Transverse colon (tissue), 4 donors: ENCODE data around the gene SYCN. TPM values are rescaled to one million over a fixed set of nuclear protein-coding genes. Genes with fewer than 3 reads are reported as not detected.

ENCODE experiments used
- DNase-seq: peaks from one replicate; pipeline ENCODE4 v3.0.0-alpha.2; 2019
- H3K27ac ChIP-seq, 4 donors: fragments of 200-600 bp; sonication (generic); 2 replicates each; pipeline ENCODE4 v1.5.1; 2016 to 2018; ENCODE audit warnings: inconsistent platforms in 4 of 4
- H3K27me3 ChIP-seq: fragments of 200-600 bp; sonication (generic); 2 replicates; pipeline ENCODE4 v1.5.1; 2017; ENCODE audit warnings: inconsistent platforms
- H3K36me3 ChIP-seq, 4 donors: fragments of 200-600 bp; sonication (generic); 2 replicates each; pipeline ENCODE4 v1.5.1; 2017 to 2019; ENCODE audit warnings: inconsistent platforms in 4 of 4
- H3K4me1 ChIP-seq, 4 donors: fragments of 200-600 bp; sonication (generic); 2 replicates each; pipeline ENCODE4 v1.5.1; 2017 to 2020; ENCODE audit warnings: inconsistent platforms in 4 of 4
- H3K4me3 ChIP-seq, 4 donors: fragments of 200-600 bp; sonication (generic); 1 replicate in 1 of 4; 2 replicates in 3 of 4; pipeline versions ENCODE4 v1.5.1 to v1.6.1; 2017 to 2019; ENCODE audit warnings: inconsistent platforms in 4 of 4
- H3K9me3 ChIP-seq, 2 donors: fragments of 200-600 bp; sonication (generic); 2 replicates each; pipeline ENCODE4 v1.5.1; 2017 to 2019; ENCODE audit warnings: inconsistent platforms in 2 of 2
- EP300 ChIP-seq: sonication (generic); formaldehyde crosslinking; IDR thresholded peaks from one replicate; pipeline ENCODE4 v1.6.1; 2017; ENCODE audit warnings: antibody characterized with exemption, low read depth
- POLR2A ChIP-seq: fragments of 450-650 bp; IDR thresholded peaks from one replicate; pipeline ENCODE4 v1.6.1; 2016; ENCODE audit warnings: antibody characterized with exemption, mild to moderate bottlenecking, moderate library complexity
- POLR2AphosphoS5 ChIP-seq, 3 donors: sonication (generic); formaldehyde crosslinking; IDR thresholded peaks; one replicate each; pipeline ENCODE4 v1.6.1; 2016; ENCODE audit warnings: antibody characterized with exemption in 3 of 3
- WGBS, 2 donors: methylation state at CpG; one replicate each; pipeline ENCODE4 v1.1.5; 2018; ENCODE audit warnings: low coverage in 1 of 2; 5-methylcytosine and 5-hydroxymethylcytosine counted together
- in situ Hi-C, 4 donors: fragments of 200-750 bp; cut with MboI; loops; one replicate each; pipeline versions ENCODE4 v1.15.0 to v1.15.1; 2017; ENCODE audit warnings: low sequenced_read_pairs in 3 of 4, low pct_ligation_motif_present in 1 of 4, low pct_unique_long_range_greater_than_20kb in 1 of 4
- intact Hi-C: fragments of 100-400 bp; cut with DNase I; formaldehyde crosslinking; loops from one replicate; pipeline ENCODE4 v1.15.1; 2023; ENCODE audit warnings: low total_unique reads
- total RNA-seq, 4 donors: library from RNA; depleted of rRNA; stranded (reverse); fragments of >200 nt; gene quantifications; one replicate each; pipeline ENCODE4 v1.1.0, GENCODE V29; 2016
- TF ChIP-seq, protein P1 (sequence below), 5 experiments: fragments of 200-600 bp in 3 of 5; fragments of 450-650 bp in 2 of 5; sonication (generic) in 3 of 5; IDR thresholded peaks; 1 replicate in 2 of 5; 2 replicates in 3 of 5; pipeline ENCODE4 v1.5.1; 2016 to 2017; ENCODE audit warnings: antibody characterized with exemption in 5 of 5, inconsistent platforms in 3 of 5, mild to moderate bottlenecking in 2 of 5, moderate library complexity in 1 of 5

The SYCN gene
- total RNA-seq, 4 donors from 2014 or later, result not detected

DNA sequence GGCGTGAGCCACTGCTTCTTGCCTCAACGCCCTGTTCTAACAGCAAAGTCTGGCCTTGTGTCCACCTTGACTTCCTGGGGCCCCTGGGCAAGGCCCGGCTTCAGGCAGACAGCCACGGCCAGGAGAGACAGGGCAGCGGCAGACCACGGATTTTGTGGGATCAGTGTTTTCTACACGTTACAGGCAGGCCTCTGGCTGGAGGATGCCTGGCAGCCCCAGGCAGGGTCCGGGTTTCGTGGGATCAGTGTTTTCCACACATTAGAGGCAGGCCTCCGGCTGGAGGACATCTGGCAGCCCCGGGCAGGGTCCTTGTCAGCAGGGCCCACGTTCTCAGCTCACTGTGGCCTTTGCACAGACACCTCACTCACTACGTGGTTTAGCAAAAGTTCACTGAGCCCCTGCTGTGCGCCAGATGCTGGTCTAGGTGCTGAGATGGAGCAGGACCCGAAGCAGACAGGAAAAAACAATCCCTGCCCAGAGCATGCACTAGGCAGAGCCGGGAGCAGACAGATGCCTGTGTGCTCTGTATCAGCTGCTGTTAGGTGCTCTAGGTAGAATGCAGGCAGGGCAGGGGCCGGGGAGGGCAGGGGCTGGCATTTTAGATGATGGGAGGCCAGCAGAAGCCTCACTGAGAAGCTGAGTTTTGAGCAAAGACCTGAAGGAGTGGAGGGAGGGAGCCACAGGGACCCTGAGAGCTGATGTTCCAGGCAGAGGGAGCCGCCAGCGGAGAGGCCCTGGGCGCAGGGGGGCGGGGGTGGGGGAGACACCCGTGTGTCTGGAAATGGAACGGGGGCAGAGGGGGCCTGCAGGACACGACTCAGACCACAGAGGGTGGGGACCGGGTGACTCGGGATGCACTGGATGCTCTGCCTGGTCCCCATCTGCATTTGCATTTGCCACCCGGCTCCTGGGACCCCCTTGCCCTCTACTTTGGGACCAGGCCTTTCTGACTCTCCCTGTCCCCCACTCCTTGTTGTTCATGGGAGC lies 32.3 kb downstream of the SYCN start:
- no peak for DNase-seq
- intact Hi-C loops (no loop called here), in situ Hi-C loops (no loop called here)
- no peak for TF ChIP-seq POLR2AphosphoS5 (IDR thresholded peaks at IDR 0.05)
- TF ChIP-seq POLR2A, result no peak
- TF ChIP-seq EP300, result no peak
- TF ChIP-seq, protein P1, sequence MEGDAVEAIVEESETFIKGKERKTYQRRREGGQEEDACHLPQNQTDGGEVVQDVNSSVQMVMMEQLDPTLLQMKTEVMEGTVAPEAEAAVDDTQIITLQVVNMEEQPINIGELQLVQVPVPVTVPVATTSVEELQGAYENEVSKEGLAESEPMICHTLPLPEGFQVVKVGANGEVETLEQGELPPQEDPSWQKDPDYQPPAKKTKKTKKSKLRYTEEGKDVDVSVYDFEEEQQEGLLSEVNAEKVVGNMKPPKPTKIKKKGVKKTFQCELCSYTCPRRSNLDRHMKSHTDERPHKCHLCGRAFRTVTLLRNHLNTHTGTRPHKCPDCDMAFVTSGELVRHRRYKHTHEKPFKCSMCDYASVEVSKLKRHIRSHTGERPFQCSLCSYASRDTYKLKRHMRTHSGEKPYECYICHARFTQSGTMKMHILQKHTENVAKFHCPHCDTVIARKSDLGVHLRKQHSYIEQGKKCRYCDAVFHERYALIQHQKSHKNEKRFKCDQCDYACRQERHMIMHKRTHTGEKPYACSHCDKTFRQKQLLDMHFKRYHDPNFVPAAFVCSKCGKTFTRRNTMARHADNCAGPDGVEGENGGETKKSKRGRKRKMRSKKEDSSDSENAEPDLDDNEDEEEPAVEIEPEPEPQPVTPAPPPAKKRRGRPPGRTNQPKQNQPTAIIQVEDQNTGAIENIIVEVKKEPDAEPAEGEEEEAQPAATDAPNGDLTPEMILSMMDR (IDR thresholded peaks at IDR 0.05), result no peak
- no peaks in the 10 kb centered on the region for H3K9me3 ChIP-seq
- peaks cover 7 to 15% (median 9%) of the 10 kb centered on the region in 4 donors for H3K4me1 ChIP-seq
- 80 to 84% methylated on average over 9 to 21 of the region's 27 CpGs for WGBS, 2 donors
- peaks cover 0 to 16% (median under 1%) of the 10 kb centered on the region in 4 donors for H3K36me3 ChIP-seq
- no peak overlapping the region for H3K4me3 ChIP-seq
- H3K27me3 ChIP-seq, result no peaks in the 10 kb centered on the region
- no peak overlapping the region for H3K27ac ChIP-seq

DNA sequence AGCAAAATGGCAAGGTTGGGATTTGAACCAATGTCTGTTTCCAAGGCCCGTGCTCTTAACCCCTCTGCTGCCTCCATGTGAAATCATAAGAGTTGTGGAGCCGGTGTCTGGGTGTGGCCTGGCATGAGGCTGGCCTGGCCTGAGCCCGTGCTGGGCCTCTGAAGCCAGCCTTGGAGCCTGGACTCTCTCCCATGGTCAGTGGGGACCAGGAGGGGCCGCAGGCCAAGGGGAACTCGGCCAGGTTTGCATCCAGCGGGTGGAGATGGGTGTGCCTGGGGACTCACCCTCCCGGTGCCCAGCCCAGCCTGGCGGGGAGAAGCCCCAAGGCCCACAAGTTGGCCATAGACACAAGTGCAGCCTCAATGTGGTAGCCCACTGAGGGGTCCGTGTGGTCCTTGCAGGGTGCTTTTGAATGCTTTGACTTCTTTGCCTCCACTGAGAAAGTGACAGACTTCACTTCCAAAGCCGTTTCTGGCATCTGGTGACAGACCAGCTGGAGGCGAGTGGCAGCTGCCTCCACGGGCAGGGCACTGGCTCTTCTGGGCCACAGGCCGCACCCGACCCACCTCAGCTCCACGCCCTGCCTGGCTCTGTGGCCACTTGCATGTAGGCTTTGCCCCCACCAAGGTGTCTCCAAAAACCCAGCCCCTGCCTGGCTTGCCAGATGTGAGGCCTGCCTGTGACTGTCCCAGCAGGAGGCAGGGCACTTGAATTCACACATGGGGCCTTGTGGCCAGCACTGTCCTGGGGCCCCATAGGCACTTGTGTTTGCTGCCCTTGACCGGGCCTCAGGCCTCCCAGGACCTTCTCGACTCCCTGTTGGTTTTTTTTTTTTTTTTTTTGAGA lies 33.5 kb downstream of the SYCN start:
- intact Hi-C loops (no loop called here), in situ Hi-C loops (no loop called here)
- TF ChIP-seq POLR2A (no peak), EP300 (no peak)
- TF ChIP-seq, protein P1 (IDR thresholded peaks at IDR 0.05), result no peak
- no peak overlapping the region for H3K27ac ChIP-seq
- H3K36me3 ChIP-seq, result peaks cover 0 to 7% (median 0%) of the 10 kb centered on the region in 4 donors
- no peak for DNase-seq
- peaks cover 18 to 25% (median 20%) of the 10 kb centered on the region in 4 donors for H3K4me1 ChIP-seq
- no peaks in the 10 kb centered on the region for H3K9me3 ChIP-seq
- no peaks in the 10 kb centered on the region for H3K27me3 ChIP-seq
- H3K4me3 ChIP-seq, result no peak overlapping the region
- WGBS, 2 donors, result 60 to 85% methylated on average over 1 to 15 of the region's 17 CpGs

DNA sequence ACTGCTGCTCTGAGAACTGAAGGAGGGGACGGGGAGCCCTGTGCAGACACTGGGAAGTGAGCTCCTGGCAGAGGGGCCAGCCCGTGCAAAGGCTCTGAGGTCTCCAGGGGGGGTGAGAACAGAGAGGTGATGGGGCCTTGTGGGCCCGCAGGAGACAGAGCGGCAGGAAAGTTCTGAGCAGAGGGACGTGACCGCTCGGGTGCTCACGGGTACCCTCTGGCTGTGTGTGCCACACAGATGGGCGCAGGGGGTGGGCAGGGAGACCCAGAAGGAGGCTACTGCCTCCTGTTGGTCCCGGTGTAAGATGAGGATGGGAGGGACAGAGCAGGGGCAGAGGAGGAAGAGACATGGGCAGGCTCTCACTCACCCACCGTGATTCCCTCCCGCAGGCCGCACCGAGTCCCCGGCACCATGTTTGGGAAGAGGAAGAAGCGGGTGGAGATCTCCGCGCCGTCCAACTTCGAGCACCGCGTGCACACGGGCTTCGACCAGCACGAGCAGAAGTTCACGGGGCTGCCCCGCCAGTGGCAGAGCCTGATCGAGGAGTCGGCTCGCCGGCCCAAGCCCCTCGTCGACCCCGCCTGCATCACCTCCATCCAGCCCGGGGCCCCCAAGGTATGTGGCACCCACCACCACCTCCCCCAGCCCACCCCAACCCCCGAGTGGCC lies 34.8 kb downstream of the SYCN start:
- intact Hi-C loops (no loop called here), in situ Hi-C loops (no loop called here)
- Histone ChIP-seq H3K36me3 (no peaks in the 10 kb centered on the region), H3K4me3 (no peak overlapping the region), H3K4me1 (peaks cover 18 to 25% (median 22%) of the 10 kb centered on the region in 4 donors), H3K27me3 (no peaks in the 10 kb centered on the region), H3K9me3 (no peaks in the 10 kb centered on the region), H3K27ac (no peak overlapping the region)
- TF ChIP-seq EP300, result no peak
- no peak for TF ChIP-seq POLR2A
- TF ChIP-seq, protein P1 (IDR thresholded peaks at IDR 0.05), result no peak
- TF ChIP-seq POLR2AphosphoS5 (IDR thresholded peaks at IDR 0.05), result no peak
- WGBS, 2 donors, result 88% methylated on average over 15 of the region's 36 CpGs; no CpG with 5 or more reads in 1 of the 2 donors
- no peak for DNase-seq
